Body of pancreas (tissue), 4 donors: ENCODE measurements around the gene MED27.

Experiments
- POLR2A ChIP-seq, 3 donors: fragments of 450-650 bp; IDR thresholded peaks; one replicate each; pipeline ENCODE4 v1.6.1; 2016; ENCODE audit warnings: antibody characterized with exemption in 3 of 3, mild to moderate bottlenecking in 2 of 3
- TF ChIP-seq, protein P1 (sequence below), 7 experiments: fragments of 450-650 bp in 4 of 7; fragments of 200-600 bp in 3 of 7; sonication (generic) in 3 of 7; IDR thresholded peaks; one replicate each; pipeline ENCODE4 v1.5.1; 2016 to 2019; ENCODE audit warnings: antibody characterized with exemption in 7 of 7

DNA sequence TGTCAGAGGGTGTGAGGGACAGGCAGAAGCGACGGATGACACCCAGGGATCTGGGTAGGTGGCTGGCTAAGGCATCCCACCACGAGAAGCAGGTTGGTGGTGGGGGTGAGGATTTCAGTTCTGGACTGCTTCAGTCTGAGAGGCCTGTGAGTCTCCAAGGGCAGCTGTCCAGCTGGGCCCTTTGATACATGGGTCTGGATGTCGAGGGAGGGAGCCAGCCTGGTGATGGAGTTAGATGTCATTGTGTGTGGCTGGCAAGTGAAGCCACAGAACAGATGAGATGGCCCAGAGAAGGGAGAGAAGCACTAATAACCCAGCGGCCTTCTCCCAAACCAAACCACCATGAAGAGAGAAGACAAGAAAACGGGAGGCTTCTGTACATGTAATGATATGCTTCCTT lies 11.1 kb downstream of the MED27 start:
- TF ChIP-seq, protein P1, sequence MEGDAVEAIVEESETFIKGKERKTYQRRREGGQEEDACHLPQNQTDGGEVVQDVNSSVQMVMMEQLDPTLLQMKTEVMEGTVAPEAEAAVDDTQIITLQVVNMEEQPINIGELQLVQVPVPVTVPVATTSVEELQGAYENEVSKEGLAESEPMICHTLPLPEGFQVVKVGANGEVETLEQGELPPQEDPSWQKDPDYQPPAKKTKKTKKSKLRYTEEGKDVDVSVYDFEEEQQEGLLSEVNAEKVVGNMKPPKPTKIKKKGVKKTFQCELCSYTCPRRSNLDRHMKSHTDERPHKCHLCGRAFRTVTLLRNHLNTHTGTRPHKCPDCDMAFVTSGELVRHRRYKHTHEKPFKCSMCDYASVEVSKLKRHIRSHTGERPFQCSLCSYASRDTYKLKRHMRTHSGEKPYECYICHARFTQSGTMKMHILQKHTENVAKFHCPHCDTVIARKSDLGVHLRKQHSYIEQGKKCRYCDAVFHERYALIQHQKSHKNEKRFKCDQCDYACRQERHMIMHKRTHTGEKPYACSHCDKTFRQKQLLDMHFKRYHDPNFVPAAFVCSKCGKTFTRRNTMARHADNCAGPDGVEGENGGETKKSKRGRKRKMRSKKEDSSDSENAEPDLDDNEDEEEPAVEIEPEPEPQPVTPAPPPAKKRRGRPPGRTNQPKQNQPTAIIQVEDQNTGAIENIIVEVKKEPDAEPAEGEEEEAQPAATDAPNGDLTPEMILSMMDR (IDR thresholded peaks at IDR 0.05), result no peak
- TF ChIP-seq POLR2A (IDR thresholded peaks at IDR 0.05), result no peak
